Measurements from ENCODE around the gene SLC4A2. TPM values are rescaled to one million over a fixed set of nuclear protein-coding genes. Genes with fewer than 3 reads are reported as not detected.

Gene SLC4A2
- total and polyA plus RNA-seq, 2 of the 8 experiments (the other 6 are each of a cell fraction or from before 2014, with no cell fraction given) = 72.6 to 147 TPM

DNA sequence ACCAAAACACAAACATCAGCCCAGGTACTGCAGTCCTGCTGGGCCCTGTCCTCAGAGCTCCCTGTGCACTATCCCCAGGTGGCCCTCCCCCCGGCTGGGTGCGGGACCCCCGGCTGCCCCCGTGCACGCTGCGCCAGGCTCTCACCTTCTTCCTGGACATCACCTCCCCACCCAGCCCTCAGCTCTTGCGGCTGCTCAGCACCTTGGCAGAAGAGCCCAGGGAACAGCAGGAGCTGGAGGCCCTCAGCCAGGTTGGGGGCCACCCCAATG, 49.4 kb upstream of the SLC4A2 start (continued):
- TF ChIP-seq CTCF (IDR thresholded peaks at IDR 0.05; ENCODE audit: control extremely low read depth in 1 of 3, insufficient read depth in 1 of 3, low read depth in 1 of 3, low read length in 3 of 3) (no peak), TAF1 (IDR thresholded peaks at IDR 0.05; ENCODE audit: low read depth, low read length) (no peak), SIRT6 (IDR thresholded peaks at IDR 0.05; ENCODE audit: low read length) (no peak), EZH2 (IDR thresholded peaks at IDR 0.05; ENCODE audit: low read depth, low read length, severe bottlenecking) (no peak)

Data from H1 (cell line).